PC-9 (cell line): ENCODE results near the gene PPP1R15B. TPM values are rescaled to one million over a fixed set of nuclear protein-coding genes. Genes with fewer than 3 reads are reported as not detected.

Experiments used
- BruUV-seq: library from RNA; stranded (reverse); fragments of 400-500 nt; replicated peaks from 2 replicates; lab custom pipeline; 2021; lab: Mats Ljungman, UMichigan
- CTCF ChIA-PET: fragments of 300-600 bp; sonication (Branson Sonifier 250); formaldehyde crosslinking; loops from one replicate; lab custom pipeline; 2022; ENCODE audit warnings: antibody characterized with exemption; lab: Charles Lee
- POLR2A ChIA-PET: fragments of 300-600 bp; sonication (Branson Sonifier 250); formaldehyde crosslinking; loops from one replicate; lab custom pipeline; 2022; ENCODE audit warnings: antibody characterized with exemption; ENCODE audit not compliant: unreplicated experiment; lab: Charles Lee
- DNase-seq, 2 experiments: peaks; one replicate each; pipeline versions ENCODE4 v3.0.0 to v3.0.0-alpha.2; 2015 to 2022; ENCODE audit warnings: mixed read lengths in 1 of 2
- H2AFZ ChIP-seq: fragments of 200-600 bp; sonication (generic); 2 replicates; pipeline ENCODE4 v1.8.1; 2017; ENCODE audit warnings: antibody characterized with exemption
- H3F3A ChIP-seq: fragments of 200-600 bp; sonication (generic); 2 replicates; pipeline ENCODE4 v1.8.1; 2017; ENCODE audit warnings: antibody characterized with exemption, mild to moderate bottlenecking, low read depth; ENCODE audit not compliant: insufficient read depth
- H3K27ac ChIP-seq: fragments of 200-600 bp; sonication (generic); 2 replicates; pipeline ENCODE4 v1.6.1; 2016; ENCODE audit warnings: mixed run types
- H3K27me3 ChIP-seq: fragments of 200-600 bp; sonication (generic); 2 replicates; pipeline ENCODE4 v1.6.1; 2016; ENCODE audit warnings: low read depth, mixed run types; ENCODE audit not compliant: insufficient read depth
- H3K36me3 ChIP-seq: fragments of 200-600 bp; sonication (generic); 2 replicates; pipeline ENCODE4 v1.6.1; 2016; ENCODE audit warnings: low read depth, mixed run types
- H3K4me1 ChIP-seq: fragments of 200-600 bp; sonication (generic); replicated peaks from 2 replicates; pipeline ENCODE4 v1.6.1; 2016; ENCODE audit warnings: mixed run types; ENCODE audit not compliant: insufficient read depth
- H3K4me2 ChIP-seq: fragments of 200-600 bp; sonication (generic); 2 replicates; pipeline ENCODE4 v1.6.1; 2017; ENCODE audit warnings: mixed run types
- H3K4me3 ChIP-seq: fragments of 200-600 bp; sonication (generic); 2 replicates; pipeline ENCODE4 v1.6.1; 2016; ENCODE audit warnings: mixed run types
- H3K79me2 ChIP-seq: fragments of 200-600 bp; sonication (generic); 2 replicates; pipeline ENCODE4 v1.6.1; 2017; ENCODE audit warnings: low read depth, mixed run types
- H3K9me2 ChIP-seq: fragments of 200-600 bp; sonication (generic); 2 replicates; pipeline ENCODE4 v1.8.1; 2017; ENCODE audit warnings: mild to moderate bottlenecking; ENCODE audit not compliant: insufficient read depth
- H3K9me3 ChIP-seq: fragments of 200-600 bp; sonication (generic); 2 replicates; pipeline ENCODE4 v1.8.1; 2016; ENCODE audit warnings: low read depth; ENCODE audit not compliant: insufficient read depth
- H4K20me1 ChIP-seq: fragments of 200-600 bp; sonication (generic); 2 replicates; pipeline ENCODE4 v1.8.1; 2017; ENCODE audit not compliant: insufficient read depth
- CTCF ChIP-seq: fragments of 200-600 bp; sonication (generic); conservative IDR thresholded peaks from 2 replicates; pipeline ENCODE4 v1.6.1; 2017; ENCODE audit warnings: mixed run types, antibody characterized with exemption, mild to moderate bottlenecking, moderate library complexity
- EZH2 ChIP-seq: fragments of 200-600 bp; sonication (generic); IDR thresholded peaks from 2 replicates; pipeline ENCODE4 v1.8.0; 2017; ENCODE audit warnings: antibody characterized with exemption, low read depth
- intact Hi-C: fragments of 100-400 bp; cut with micrococcal nuclease; formaldehyde crosslinking; loops from one replicate; pipeline ENCODE4 v1.10.0; 2022; ENCODE audit not compliant: unreplicated experiment
- total RNA-seq: library from RNA; stranded (reverse); gene quantifications from 2 replicates; pipeline ENCODE4 v1.2.3, GENCODE V29; 2021

The PPP1R15B gene
- total RNA-seq, 1 experiment from 2014 or later, result 40.9 TPM

- Histone ChIP-seq H3K4me3 (no peak overlapping the region), H2AFZ (no peak overlapping the region), H3K36me3 (no peaks in the 10 kb centered on the region), H3F3A (peaks cover 3% of the 10 kb centered on the region; the same call in 1 of the 2 replicates), H3K4me2 (no peak overlapping the region), H3K27ac (no peak overlapping the region), H4K20me1 (no peaks in the 10 kb centered on the region), H3K79me2 (peaks cover 76% of the 10 kb centered on the region), H3K27me3 (no peaks in the 10 kb centered on the region), H3K9me3 (no peaks in the 10 kb centered on the region), H3K9me2 (no peaks in the 10 kb centered on the region), H3K4me1 (0 out of 2 replicates have a peak, but pooled peaks cover 3% of the 10 kb centered on the region)
- DNase-seq, result no peak
- POLR2A ChIA-PET, result interaction anchor here (0.5 kb wide), 1 partner anchor 53 kb away, joined by 3 read pairs; no protein-coding TSS in a partner anchor
- BruUV-seq, result no TSS peak
- CTCF ChIA-PET, result interaction anchor here (3.2 kb wide), 1 partner anchor 146 kb away, joined by 13 read pairs; the partner anchor contains the start of gene GOLT1A
- intact Hi-C loops, result loop anchor here (5.0 kb wide), 1 partner anchor 73 kb away; no protein-coding TSS in a partner anchor
- TF ChIP-seq EZH2, result no peak
- TF ChIP-seq CTCF, result no peak
Observed at GRCh38 chr1:204360314-204360713, 51.3 kb downstream of the PPP1R15B start.

GRCh38 chr1:204359474-204360255, 52.0 kb downstream of the PPP1R15B start, which contains the start of gene PLEKHA6:
TSS of gene PLEKHA6 (minus strand) at chr1:204359929. CDS start at chr1:204273727, 86,202 bp downstream.
- intact Hi-C loops, result loop anchor here (5.0 kb wide), 1 partner anchor 72 kb away; no protein-coding TSS in a partner anchor
- no peaks in the 10 kb centered on the region for H3K36me3 ChIP-seq
- peak; percentile 18 to 30 for DNase-seq
- no peak within 1 kb of the TSS for H3K4me3 ChIP-seq
- CTCF ChIA-PET, result no interaction called here
- POLR2A ChIA-PET, result no interaction called here
- no peaks in the 10 kb centered on the region for H3K9me3 ChIP-seq
- H3K9me2 ChIP-seq, result no peaks in the 10 kb centered on the region
- H4K20me1 ChIP-seq, result no peaks in the 10 kb centered on the region
- no TSS peak for BruUV-seq
- H3K27ac ChIP-seq, result no peak within 1 kb of the TSS
- 0 out of 2 replicates have a peak, but pooled peaks cover 3% of the 10 kb centered on the region for H3K4me1 ChIP-seq
- TF ChIP-seq CTCF (0 out of 2 replicates have a peak, but pooled peaks have one; percentile 31), EZH2 (no peak)
- no peak within 1 kb of the TSS for H2AFZ ChIP-seq
- no peak within 1 kb of the TSS for H3K4me2 ChIP-seq
- H3F3A ChIP-seq, result no peaks in the 10 kb centered on the region
- peaks cover 70% of the 10 kb centered on the region for H3K79me2 ChIP-seq
- H3K27me3 ChIP-seq, result no peaks in the 10 kb centered on the region

GRCh38 chr1:204359131-204359473, 52.5 kb downstream of the PPP1R15B start:
- Histone ChIP-seq H3K4me1 (0 out of 2 replicates have a peak, but pooled peaks cover 3% of the 10 kb centered on the region), H3K4me2 (no peak overlapping the region), H3K27ac (no peak overlapping the region), H3K4me3 (no peak overlapping the region), H3K9me2 (no peaks in the 10 kb centered on the region), H2AFZ (no peak overlapping the region), H3K9me3 (no peaks in the 10 kb centered on the region), H3K36me3 (no peaks in the 10 kb centered on the region), H3F3A (no peaks in the 10 kb centered on the region), H4K20me1 (no peaks in the 10 kb centered on the region), H3K79me2 (peaks cover 74% of the 10 kb centered on the region), H3K27me3 (no peaks in the 10 kb centered on the region)
- peak in 1 of 2 experiments; percentile 21 for DNase-seq
- TF ChIP-seq EZH2 (no peak), CTCF (no peak)
- ChIA-PET POLR2A (no interaction called here), CTCF (interaction anchor here (0.7 kb wide), 1 partner anchor 31 kb away, joined by 8 read pairs; no protein-coding TSS in a partner anchor)
- no TSS peak for BruUV-seq
- intact Hi-C loops, result no loop called here
